GM21737 (cell line): ENCODE results near the gene TIE1.

Source experiments
- ATAC-seq: cut with Tn5 transposase; IDR thresholded peaks from one replicate; pipeline ENCODE4 v1.9.1; 2021; ENCODE audit warnings: mild to moderate bottlenecking, moderate library complexity; ENCODE audit not compliant: unreplicated experiment

TIE1 gene

GRCh38 chr1:43292679-43293078 lies 8.1 kb upstream of the TIE1 start:
- no peak for ATAC-seq

DNA sequence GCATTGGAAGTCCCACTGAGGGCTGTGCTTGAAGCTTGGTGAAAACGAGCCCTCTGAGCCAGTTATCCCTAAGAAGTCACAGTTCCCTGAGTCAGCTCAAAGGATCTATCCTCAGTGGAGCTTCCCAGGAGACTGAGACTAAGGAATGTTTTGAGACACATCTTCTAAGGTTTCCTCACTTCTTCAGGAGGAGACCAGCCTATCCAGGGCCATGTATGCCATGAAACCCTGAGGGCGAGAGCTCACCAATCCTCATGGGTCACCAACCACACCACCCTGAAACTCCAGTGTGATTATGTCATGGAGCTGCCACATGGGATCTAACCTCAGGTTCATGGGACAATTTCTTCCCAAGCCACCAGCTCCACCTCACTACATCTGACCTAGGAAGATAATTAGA lies 7.6 kb upstream of the TIE1 start:
- ATAC-seq: no peak

DNA sequence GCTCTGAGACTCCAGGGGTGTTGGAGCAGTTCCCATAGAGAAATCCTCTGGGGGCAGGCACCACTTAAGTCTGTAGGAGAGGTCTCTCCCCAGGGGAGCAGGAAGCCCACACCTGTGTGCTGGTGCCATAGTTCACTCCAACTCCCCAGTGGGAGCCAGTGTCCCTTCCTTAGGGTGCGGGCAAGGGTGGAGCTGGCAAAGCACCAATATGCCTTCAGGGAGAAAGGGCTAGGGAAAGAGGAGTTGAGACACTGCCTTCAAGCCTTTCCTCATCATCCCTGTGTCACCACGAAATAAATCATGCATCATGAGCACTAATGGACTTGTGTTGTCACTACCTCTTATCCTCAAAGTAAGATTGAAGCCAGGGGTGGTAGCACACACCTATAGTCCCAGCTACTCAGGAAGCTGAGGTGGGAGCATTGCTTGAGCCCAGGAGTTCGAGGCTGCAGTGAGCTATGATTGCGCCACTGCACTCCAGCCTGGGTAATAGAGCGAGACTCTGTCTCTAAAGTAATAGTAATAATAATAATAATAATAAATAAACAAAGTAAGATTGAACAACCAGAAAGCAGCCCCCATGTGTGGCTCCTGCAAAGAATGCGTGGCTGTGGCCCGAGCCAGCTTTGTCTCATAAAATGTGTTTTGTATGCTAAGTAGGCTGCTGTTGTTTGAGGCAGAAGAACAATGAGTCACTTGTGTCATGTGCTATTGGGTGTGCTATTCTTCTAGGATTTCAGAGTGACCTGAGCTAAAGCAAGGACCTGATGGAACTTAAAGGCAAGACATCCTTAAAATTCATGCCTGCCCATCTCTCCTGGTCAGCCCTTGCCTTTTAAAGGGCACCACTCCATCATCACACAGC lies 6.7 kb upstream of the TIE1 start:
- ATAC-seq: no peak

DNA sequence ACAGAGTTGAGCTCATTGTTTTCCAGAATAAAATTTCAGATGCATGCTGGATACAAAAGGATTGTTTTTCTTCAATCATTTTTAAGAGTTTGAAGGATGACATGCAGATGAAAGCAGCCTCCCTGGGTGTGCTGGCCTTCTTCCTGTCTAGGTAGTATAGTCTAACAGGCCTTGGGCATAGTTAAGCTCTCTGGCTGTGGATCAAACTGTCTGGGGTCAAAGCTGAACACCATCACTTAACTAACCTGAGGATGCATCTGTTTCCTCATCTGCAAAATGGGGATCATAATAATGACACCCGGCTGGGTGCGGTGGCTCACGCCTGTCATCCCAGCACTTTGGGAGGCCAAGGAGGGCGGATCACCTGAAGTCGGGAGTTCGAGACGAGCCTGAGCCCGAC lies 6.0 kb upstream of the TIE1 start:
- no peak for ATAC-seq

GRCh38 chr1:43296207-43296606 lies 4.6 kb upstream of the TIE1 start:
- ATAC-seq: no peak

DNA sequence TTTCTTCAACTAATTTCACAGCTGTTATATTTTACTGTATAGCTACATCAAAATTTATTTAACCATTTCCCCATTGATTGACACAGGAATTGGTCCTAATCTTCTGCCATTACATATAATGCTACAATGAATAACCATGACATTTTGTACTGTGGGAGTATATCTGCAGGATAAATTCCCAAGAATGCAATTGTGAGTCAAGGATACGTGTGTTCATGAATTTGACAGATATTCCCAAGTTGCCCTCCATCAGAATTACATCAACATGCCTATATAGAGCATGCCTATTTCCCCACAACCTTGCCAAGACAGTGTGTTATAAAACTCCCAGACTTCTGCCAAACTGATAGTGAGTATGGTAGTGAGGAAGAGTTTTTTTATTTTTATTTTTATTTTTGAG lies 2.7 kb upstream of the TIE1 start:
- ATAC-seq: no peak

DNA sequence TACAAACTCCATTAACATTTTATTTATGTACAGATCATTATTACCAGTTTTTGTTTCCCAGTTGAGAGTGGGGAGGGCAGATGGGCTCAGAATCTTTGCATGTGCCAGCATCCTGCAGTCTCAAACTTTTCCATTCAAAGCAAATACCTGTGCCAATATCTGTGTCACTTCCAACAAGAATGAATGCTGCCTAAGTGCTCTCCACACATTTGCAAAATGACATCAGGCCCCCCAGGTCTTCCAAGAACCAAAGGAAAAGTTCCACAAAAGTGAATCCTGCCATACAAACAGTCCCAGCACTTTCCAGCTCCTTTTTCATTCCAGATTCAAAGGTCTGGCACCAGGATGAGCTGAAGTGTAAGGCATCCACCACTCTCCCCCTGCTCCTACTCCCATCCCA lies 1.7 kb upstream of the TIE1 start:
- ATAC-seq: no peak

DNA sequence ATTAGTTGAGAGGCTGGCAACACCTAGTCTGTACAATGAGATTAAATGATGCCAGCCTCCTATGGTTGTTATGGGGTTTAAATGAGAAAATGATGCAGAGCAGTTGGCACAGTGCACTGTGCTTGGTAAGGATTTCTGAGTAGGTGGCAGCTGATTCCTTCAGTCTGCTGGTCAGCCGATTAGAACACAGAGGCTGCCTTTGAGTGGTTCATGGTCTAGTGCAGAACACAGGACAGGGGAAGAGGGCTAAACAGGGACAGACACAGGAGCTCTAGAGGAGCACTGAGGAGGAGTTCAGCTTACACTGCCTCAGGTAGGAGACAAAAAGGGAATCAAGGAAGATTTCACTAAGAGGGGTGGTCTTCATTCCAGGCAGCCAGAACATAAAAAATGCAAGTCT lies 1.4 kb downstream of the TIE1 start:
- ATAC-seq: no peak

- ATAC-seq: no peak
Observed at GRCh38 chr1:43302721-43303470, 2.1 kb downstream of the TIE1 start.

DNA sequence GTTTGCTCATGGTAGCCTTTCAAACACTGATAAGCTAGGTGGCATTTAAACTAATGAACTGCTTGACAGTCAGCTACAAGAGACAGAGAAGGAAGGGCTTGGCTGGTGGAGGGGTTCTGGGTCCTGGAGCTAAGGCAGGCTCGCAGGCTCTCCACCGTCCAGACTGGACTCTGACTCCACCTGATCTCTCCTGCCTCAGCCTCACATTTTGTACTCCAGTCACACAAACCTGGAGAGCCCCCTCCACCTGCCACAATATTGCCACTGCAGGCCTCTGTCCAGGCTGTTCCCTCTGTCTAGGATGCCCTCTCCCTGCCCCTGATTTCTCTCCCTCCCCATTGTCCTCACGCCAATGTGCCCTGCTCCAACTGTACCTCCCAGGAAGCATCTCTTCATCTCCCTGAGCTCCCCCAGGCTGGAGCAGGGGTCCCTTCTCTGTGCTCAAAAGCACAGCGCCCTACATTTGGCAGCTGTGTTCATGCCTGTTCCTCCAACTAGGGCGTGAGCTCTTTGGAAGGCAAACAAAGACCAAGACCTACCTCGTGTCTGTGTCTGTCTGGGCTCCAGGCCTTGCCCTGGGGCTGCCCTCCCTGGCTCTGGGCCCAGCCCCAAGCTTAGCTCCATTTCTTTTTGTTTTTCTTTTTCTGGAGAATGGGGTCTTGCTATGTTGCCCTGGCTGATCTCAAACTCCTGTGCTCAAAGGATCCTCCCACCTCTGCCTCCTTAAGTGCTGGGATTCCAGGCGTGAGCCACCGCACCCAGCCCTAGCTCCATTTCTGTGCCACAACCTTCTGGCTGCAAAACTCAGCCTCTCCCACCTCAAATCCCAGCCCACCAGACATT lies 2.9 kb downstream of the TIE1 start:
- ATAC-seq: no peak

- ATAC-seq: no peak
Observed at GRCh38 chr1:43304314-43304681, 3.5 kb downstream of the TIE1 start.

GRCh38 chr1:43304771-43305300 lies 4.1 kb downstream of the TIE1 start:
- ATAC-seq: no peak

DNA sequence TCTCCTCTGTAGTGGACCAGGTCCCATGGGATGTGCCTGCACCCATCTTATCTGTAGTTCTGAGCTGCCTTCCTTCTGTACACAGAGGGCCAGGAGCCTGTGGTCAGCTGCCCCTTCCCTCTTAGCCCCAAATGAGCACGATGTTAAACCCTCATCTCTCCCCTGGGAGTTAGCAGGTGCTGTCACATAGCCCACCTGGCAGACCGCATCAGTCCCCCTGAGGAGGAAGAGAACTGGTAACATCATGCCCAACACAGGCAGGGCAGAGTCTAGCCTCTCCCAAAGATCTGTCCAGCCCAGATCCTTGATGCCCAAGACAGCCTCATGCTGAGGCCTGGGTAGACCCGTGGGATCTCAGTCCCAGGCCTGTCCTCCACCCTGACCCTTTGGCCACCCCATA lies 4.7 kb downstream of the TIE1 start:
- ATAC-seq: no peak

DNA sequence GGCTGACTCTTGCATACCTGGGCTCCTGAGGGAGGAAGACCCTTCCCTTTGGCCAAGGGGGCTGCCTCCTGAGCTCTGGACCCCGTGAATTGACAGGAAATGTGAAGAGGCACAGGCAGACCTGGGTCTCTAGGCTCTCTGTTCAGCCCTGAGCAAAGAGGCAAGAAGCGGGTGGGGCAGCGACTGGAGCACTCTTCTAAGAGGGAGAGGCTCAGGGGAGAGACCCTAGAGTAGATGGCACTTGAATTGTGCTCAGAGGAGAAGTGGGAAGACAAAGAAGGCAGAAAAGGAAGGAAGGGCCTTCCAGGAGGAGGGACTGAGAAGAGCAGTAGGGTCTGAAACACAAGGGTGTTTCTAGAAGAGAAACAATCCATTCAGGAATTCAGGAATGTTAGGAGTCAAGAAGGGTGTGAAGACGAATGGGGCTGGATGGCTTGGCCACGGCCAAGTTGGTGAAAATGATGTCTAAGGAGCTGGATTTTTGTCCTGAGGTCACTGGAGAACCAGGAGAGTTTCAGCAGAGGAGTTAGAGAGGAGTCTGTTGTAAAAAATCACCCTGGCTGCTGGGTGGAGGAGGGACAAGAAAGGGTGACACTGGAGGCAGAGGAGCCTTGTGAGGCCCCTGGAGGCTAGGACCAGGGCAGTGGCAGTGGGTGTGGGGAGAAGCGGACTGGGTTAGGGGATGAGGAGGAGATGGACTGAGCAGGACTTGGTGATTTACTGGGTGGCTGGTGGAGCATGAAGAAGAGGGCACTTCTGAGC lies 5.3 kb downstream of the TIE1 start:
- ATAC-seq: no peak

- no peak for ATAC-seq
Observed at GRCh38 chr1:43306688-43307457, 6.1 kb downstream of the TIE1 start.

- no peak for ATAC-seq
Observed at GRCh38 chr1:43307458-43308158, 6.8 kb downstream of the TIE1 start.

GRCh38 chr1:43308635-43309404 lies 8.0 kb downstream of the TIE1 start:
- no peak for ATAC-seq

- no peak for ATAC-seq
Observed at GRCh38 chr1:43309405-43310025, 8.7 kb downstream of the TIE1 start.
